Thyroid gland (tissue), 4 donors: ENCODE measurements around the gene CORO1C. TPM values are rescaled to one million over a fixed set of nuclear protein-coding genes. Genes with fewer than 3 reads are reported as not detected.
A peak's percentile ranks its signal among the peaks of the same experiment; 100 is the strongest.

ENCODE experiments used
- DNase-seq, 2 donors: peaks; one replicate each; pipeline ENCODE4 v3.0.0-alpha.2; 2019
- H3K27ac ChIP-seq, 3 donors: fragments of 200-600 bp; sonication (generic); 1 replicate in 2 of 3; 2 replicates in 1 of 3; pipeline ENCODE4 v1.5.1; 2016 to 2019; ENCODE audit warnings: mild to moderate bottlenecking in 1 of 3, moderate library complexity in 1 of 3
- H3K27me3 ChIP-seq: fragments of 200-600 bp; sonication (generic); one replicate; pipeline ENCODE4 v1.5.1; 2019
- H3K36me3 ChIP-seq, 2 donors: fragments of 200-600 bp; sonication (generic); one replicate each; pipeline ENCODE4 v1.5.1; 2016 to 2019
- H3K4me1 ChIP-seq, 2 donors: fragments of 200-600 bp; sonication (generic); one replicate each; pipeline ENCODE4 v1.5.1; 2017 to 2019
- H3K4me3 ChIP-seq, 3 donors: fragments of 200-600 bp; sonication (generic); replicated peaks in 1 of 3; 1 replicate in 2 of 3; 2 replicates in 1 of 3; pipeline ENCODE4 v1.5.1; 2016; ENCODE audit warnings: mild to moderate bottlenecking in 1 of 3
- H3K9me3 ChIP-seq: fragments of 200-600 bp; sonication (generic); one replicate; pipeline ENCODE4 v1.5.1; 2017
- CTCF ChIP-seq, 6 experiments: fragments of 200-600 bp in 3 of 6; fragments of 450-650 bp in 3 of 6; sonication (generic) in 3 of 6; IDR thresholded peaks; one replicate each; pipeline ENCODE4 v1.5.1; 2016 to 2019; ENCODE audit warnings: antibody characterized with exemption in 6 of 6, mild to moderate bottlenecking in 2 of 6, inconsistent platforms in 1 of 6, moderate library complexity in 1 of 6
- POLR2A ChIP-seq, 2 donors: fragments of 450-650 bp; IDR thresholded peaks; one replicate each; pipeline ENCODE4 v1.6.1; 2017; ENCODE audit warnings: antibody characterized with exemption in 2 of 2, mild to moderate bottlenecking in 2 of 2, moderate library complexity in 1 of 2
- WGBS, 2 donors: methylation state at CpG; one replicate each; pipeline ENCODE4 v1.1.5; 2017; 5-methylcytosine and 5-hydroxymethylcytosine counted together
- intact Hi-C: fragments of 100-400 bp; cut with DNase I; formaldehyde crosslinking; loops from one replicate; pipeline ENCODE4 v1.15.1; 2023
- total RNA-seq, 4 donors: library from RNA; depleted of rRNA; stranded (reverse); fragments of >200 nt; gene quantifications; one replicate each; pipeline ENCODE4 v1.2.3, GENCODE V29; 2016

The CORO1C gene
- total RNA-seq, 4 donors from 2014 or later: 22.0 to 63.6 (median 30.1) TPM

GRCh38 chr12:108668542-108668941 is 62.8 kb downstream of the CORO1C start:
- Histone ChIP-seq H3K27ac (no peak overlapping the region), H3K4me1 (peaks cover 0 to 14% of the 10 kb centered on the region in 2 donors), H3K27me3 (no peaks in the 10 kb centered on the region), H3K9me3 (no peaks in the 10 kb centered on the region), H3K4me3 (no peak overlapping the region), H3K36me3 (no peaks in the 10 kb centered on the region)
- no peak for TF ChIP-seq POLR2A (IDR thresholded peaks at IDR 0.05)
- no peak for TF ChIP-seq CTCF (IDR thresholded peaks at IDR 0.05)
- no peak for DNase-seq
- 82 to 91% methylated on average over 1 of the region's 1 CpG for WGBS, 2 donors
- intact Hi-C loops: loop anchor here (10.0 kb wide), 1 partner anchor 66 kb away; the partner anchor contains the start of gene CORO1C

GRCh38 chr12:108668063-108668462 is 63.3 kb downstream of the CORO1C start:
- no peaks in the 10 kb centered on the region for H3K9me3 ChIP-seq
- H3K27ac ChIP-seq: no peak overlapping the region
- no peaks in the 10 kb centered on the region for H3K27me3 ChIP-seq
- peaks cover 0 to 14% of the 10 kb centered on the region in 2 donors for H3K4me1 ChIP-seq
- no peak for DNase-seq
- no peak overlapping the region for H3K4me3 ChIP-seq
- TF ChIP-seq CTCF (IDR thresholded peaks at IDR 0.05): no peak
- TF ChIP-seq POLR2A (IDR thresholded peaks at IDR 0.05): no peak
- no peaks in the 10 kb centered on the region for H3K36me3 ChIP-seq
- 81 to 82% methylated on average over 8 of the region's 8 CpGs for WGBS, 2 donors
- intact Hi-C loops: loop anchor here (10.0 kb wide), 1 partner anchor 67 kb away; the partner anchor contains the start of gene CORO1C

- DNase-seq: no peak
- H3K4me3 ChIP-seq: no peak overlapping the region
- no peaks in the 10 kb centered on the region for H3K27me3 ChIP-seq
- WGBS, 2 donors: 64% methylated on average over 2 of the region's 2 CpGs
- no peak for TF ChIP-seq CTCF (IDR thresholded peaks at IDR 0.05)
- TF ChIP-seq POLR2A (IDR thresholded peaks at IDR 0.05): no peak
- no peaks in the 10 kb centered on the region for H3K9me3 ChIP-seq
- no peak overlapping the region for H3K27ac ChIP-seq
- intact Hi-C loops: loop anchor here (10.0 kb wide), 1 partner anchor 67 kb away; the partner anchor contains the start of gene CORO1C
- H3K36me3 ChIP-seq: no peaks in the 10 kb centered on the region
- H3K4me1 ChIP-seq: peaks cover 0 to 14% of the 10 kb centered on the region in 2 donors
Observed at GRCh38 chr12:108667349-108667748, 64.0 kb downstream of the CORO1C start.

- H3K27ac ChIP-seq: peak overlapping the region in 1 of 3 donors; percentile 41
Observed at GRCh38 chr12:108666401-108666881, 64.9 kb downstream of the CORO1C start.

More at GRCh38 chr12:108666401-108666881, 64.9 kb downstream of the CORO1C start:
- Histone ChIP-seq H3K27me3 (no peaks in the 10 kb centered on the region), H3K9me3 (no peaks in the 10 kb centered on the region), H3K4me3 (no peak overlapping the region), H3K36me3 (no peaks in the 10 kb centered on the region), H3K4me1 (peaks cover 0 to 14% of the 10 kb centered on the region in 2 donors)
- no peak for DNase-seq
- WGBS, 2 donors: 59 to 83% methylated on average over 3 of the region's 3 CpGs
- TF ChIP-seq CTCF (IDR thresholded peaks at IDR 0.05) (no peak), POLR2A (IDR thresholded peaks at IDR 0.05) (no peak)
- intact Hi-C loops: loop anchor here (10.0 kb wide), 1 partner anchor 68 kb away; the partner anchor contains the start of gene CORO1C
